T follicular helper cell (primary cell): Measurements from ENCODE around the gene GINS1.

Source experiments
- DNase-seq: peaks from one replicate; pipeline ENCODE4 v3.0.0-alpha.2; 2020; ENCODE audit warnings: low read depth

Gene GINS1

GRCh38 chr20:25477014-25477882, 69.8 kb downstream of the GINS1 start:
- DNase-seq, result no peak

- DNase-seq, result no peak
These were observed 71.6 kb downstream of the GINS1 start for GRCh38 chr20:25478889-25479568.

GRCh38 chr20:25479638-25480037, 72.2 kb downstream of the GINS1 start:
- DNase-seq, result no peak

- DNase-seq, result no peak
These were observed 72.7 kb downstream of the GINS1 start for GRCh38 chr20:25480156-25480555.

GRCh38 chr20:25480797-25481196, 73.3 kb downstream of the GINS1 start:
- no peak for DNase-seq

- no peak for DNase-seq
These were observed 73.9 kb downstream of the GINS1 start for GRCh38 chr20:25481235-25481917.

GRCh38 chr20:25481918-25482253, 74.4 kb downstream of the GINS1 start:
- DNase-seq, result no peak

GRCh38 chr20:25483431-25484132, 76.1 kb downstream of the GINS1 start:
- DNase-seq, result no peak

- no peak for DNase-seq
These were observed 76.9 kb downstream of the GINS1 start for GRCh38 chr20:25484224-25484846.

- DNase-seq, result no peak
These were observed 77.5 kb downstream of the GINS1 start for GRCh38 chr20:25484911-25485511.

- no peak for DNase-seq
These were observed 78.4 kb downstream of the GINS1 start for GRCh38 chr20:25485872-25486271.

- DNase-seq, result no peak
These were observed 78.9 kb downstream of the GINS1 start for GRCh38 chr20:25486377-25486776.

GRCh38 chr20:25487306-25487705, 79.8 kb downstream of the GINS1 start:
- no peak for DNase-seq

- DNase-seq, result no peak
These were observed 80.5 kb downstream of the GINS1 start for GRCh38 chr20:25487975-25488374.

GRCh38 chr20:25489221-25489871, 81.9 kb downstream of the GINS1 start:
- no peak for DNase-seq

GRCh38 chr20:25490656-25491445, 83.4 kb downstream of the GINS1 start:
- DNase-seq, result no peak

- no peak for DNase-seq
These were observed 84.1 kb downstream of the GINS1 start for GRCh38 chr20:25491446-25492038.

GRCh38 chr20:25493137-25493536, 85.7 kb downstream of the GINS1 start:
- no peak for DNase-seq

- no peak for DNase-seq
These were observed 86.5 kb downstream of the GINS1 start for GRCh38 chr20:25493748-25494505.
